Stomach (tissue), 9 donors: ENCODE measurements around the gene KCNAB1. TPM values are rescaled to one million over a fixed set of nuclear protein-coding genes. Genes with fewer than 3 reads are reported as not detected.

Experiments used
- DNase-seq, 2 donors: peaks; one replicate each; pipeline versions ENCODE4 v3.0.0 to v3.0.0-alpha.2; 2013 to 2019
- H3K27ac ChIP-seq, 5 donors: fragments of 200-600 bp in 4 of 5; sonication (generic) in 4 of 5; one replicate each; pipeline ENCODE4 v1.5.1; 2013 to 2019; ENCODE audit warnings: mild to moderate bottlenecking in 1 of 5, moderate library complexity in 1 of 5
- H3K27me3 ChIP-seq, 3 donors: fragments of 200-600 bp; sonication (generic); one replicate each; pipeline ENCODE4 v1.5.1; 2017 to 2019; ENCODE audit warnings: mixed run types in 1 of 3
- H3K36me3 ChIP-seq, 4 donors: fragments of 200-600 bp; sonication (generic); 1 replicate in 3 of 4; 2 replicates in 1 of 4; pipeline ENCODE4 v1.5.1; 2016 to 2019
- H3K4me1 ChIP-seq, 4 donors: fragments of 200-600 bp; sonication (generic); one replicate each; pipeline ENCODE4 v1.5.1; 2016 to 2019
- H3K4me3 ChIP-seq, 4 donors: fragments of 200-600 bp; sonication (generic) in 3 of 4; one replicate each; pipeline ENCODE4 v1.5.1; 2016 to 2019; ENCODE audit warnings: mild to moderate bottlenecking in 1 of 4
- H3K9me3 ChIP-seq, 4 donors: fragments of 200-600 bp; sonication (generic); one replicate each; pipeline ENCODE4 v1.5.1; 2016 to 2019
- CTCF ChIP-seq, 7 experiments: fragments of 450-650 bp in 4 of 7; fragments of 200-600 bp in 3 of 7; sonication (generic) in 3 of 7; IDR thresholded peaks; one replicate each; pipeline ENCODE4 v1.5.1; 2016 to 2019; ENCODE audit warnings: antibody characterized with exemption in 7 of 7, control low read depth in 2 of 7, mild to moderate bottlenecking in 1 of 7
- EP300 ChIP-seq: sonication (generic); formaldehyde crosslinking; IDR thresholded peaks from one replicate; pipeline ENCODE4 v1.6.1; 2017; ENCODE audit warnings: antibody characterized with exemption
- POLR2A ChIP-seq, 4 donors: fragments of 450-650 bp; IDR thresholded peaks; one replicate each; pipeline ENCODE4 v1.6.1; 2016; ENCODE audit warnings: antibody characterized with exemption in 4 of 4, control low read depth in 2 of 4, mild to moderate bottlenecking in 1 of 4, moderate library complexity in 1 of 4
- POLR2AphosphoS5 ChIP-seq, 3 donors: sonication (generic); formaldehyde crosslinking; IDR thresholded peaks; one replicate each; pipeline ENCODE4 v1.6.1; 2016; ENCODE audit warnings: antibody characterized with exemption in 3 of 3
- WGBS, 5 donors: extraction: QIAGEN DNeasy Blood & Tissue Kit in 3 of 5; methylation state at CpG; one replicate each; pipeline versions ENCODE4 v1.1.5 to v1.1.7; 2013 to 2018; 5-methylcytosine and 5-hydroxymethylcytosine counted together
- intact Hi-C: fragments of 100-400 bp; cut with DNase I; formaldehyde crosslinking; loops from one replicate; pipeline ENCODE4 v1.15.1; 2023; ENCODE audit warnings: low total_unique reads
- polyA plus RNA-seq, 3 donors: library from polyadenylated mRNA; stranded (reverse); fragments of 200-250 nt; gene quantifications; one replicate each; pipeline ENCODE4 v1.2.3, GENCODE V29; 2013
- total RNA-seq, 5 donors: library from RNA; depleted of rRNA; stranded (reverse); fragments of >200 nt; gene quantifications; one replicate each; pipeline versions ENCODE4 v1.1.0 to v1.2.3, GENCODE V29; 2014 to 2016
- donor health status: healthy with polysubstance abuse.
- donor health status: Bipolar disorder and iron deficiency.
- donor health status: healthy.

KCNAB1 gene
- total and polyA plus RNA-seq, 8 donors = 0.12 to 3.8 (median 0.29) TPM; not detected in 2

- TF ChIP-seq POLR2A (IDR thresholded peaks at IDR 0.05) (no peak), POLR2AphosphoS5 (IDR thresholded peaks at IDR 0.05) (no peak), CTCF (IDR thresholded peaks at IDR 0.05) (no peak), EP300 (no peak)
- intact Hi-C loops = no loop called here
- no peak overlapping the region for H3K4me3 ChIP-seq
- peaks cover 0 to 3% (median 0%) of the 10 kb centered on the region in 4 donors for H3K4me1 ChIP-seq
- no peak overlapping the region for H3K27ac ChIP-seq
- H3K27me3 ChIP-seq = no peaks in the 10 kb centered on the region
- 90 to 97% (median 94%) methylated on average over 4 of the region's 4 CpGs for WGBS, 5 donors
- no peaks in the 10 kb centered on the region for H3K36me3 ChIP-seq
- no peak for DNase-seq
- no peaks in the 10 kb centered on the region for H3K9me3 ChIP-seq
These were observed 460.7 kb downstream of the KCNAB1 start for GRCh38 chr3:156581033-156581432.

- Histone ChIP-seq H3K9me3 (no peaks in the 10 kb centered on the region), H3K27me3 (no peaks in the 10 kb centered on the region), H3K4me3 (no peak overlapping the region), H3K36me3 (no peaks in the 10 kb centered on the region), H3K4me1 (peaks cover 0 to 3% (median 0%) of the 10 kb centered on the region in 4 donors), H3K27ac (no peak overlapping the region)
- TF ChIP-seq CTCF (IDR thresholded peaks at IDR 0.05) (no peak), POLR2A (IDR thresholded peaks at IDR 0.05) (no peak), POLR2AphosphoS5 (IDR thresholded peaks at IDR 0.05) (no peak), EP300 (no peak)
- DNase-seq = no peak
- intact Hi-C loops = no loop called here
These were observed 461.6 kb downstream of the KCNAB1 start for GRCh38 chr3:156581954-156582353.

GRCh38 chr3:156582532-156583183, 462.3 kb downstream of the KCNAB1 start:
- TF ChIP-seq POLR2A (IDR thresholded peaks at IDR 0.05) (no peak), EP300 (no peak), CTCF (IDR thresholded peaks at IDR 0.05) (no peak), POLR2AphosphoS5 (IDR thresholded peaks at IDR 0.05) (no peak)
- Histone ChIP-seq H3K27ac (no peak overlapping the region), H3K4me3 (no peak overlapping the region), H3K9me3 (no peaks in the 10 kb centered on the region), H3K4me1 (peaks cover 0 to 6% (median 0%) of the 10 kb centered on the region in 4 donors), H3K27me3 (no peaks in the 10 kb centered on the region), H3K36me3 (no peaks in the 10 kb centered on the region)
- intact Hi-C loops = no loop called here
- 83 to 91% (median 88%) methylated on average over 4 of the region's 4 CpGs for whole genome bisulfite sequencing, 5 donors
- DNase-seq = no peak

- H3K36me3 ChIP-seq = no peaks in the 10 kb centered on the region
- no peaks in the 10 kb centered on the region for H3K27me3 ChIP-seq
- no peak for DNase-seq
- H3K4me1 ChIP-seq = peaks cover 0 to 9% (median 0%) of the 10 kb centered on the region in 4 donors
- no peak overlapping the region for H3K4me3 ChIP-seq
- intact Hi-C loops = no loop called here
- H3K27ac ChIP-seq = no peak overlapping the region
- TF ChIP-seq CTCF (IDR thresholded peaks at IDR 0.05) (no peak), EP300 (no peak), POLR2A (IDR thresholded peaks at IDR 0.05) (no peak), POLR2AphosphoS5 (IDR thresholded peaks at IDR 0.05) (no peak)
- H3K9me3 ChIP-seq = no peaks in the 10 kb centered on the region
These were observed 463.1 kb downstream of the KCNAB1 start for GRCh38 chr3:156583469-156583868.
